Suprapubic skin (tissue), 4 donors: ENCODE results near the gene SMCO4.

Source experiments
- CTCF ChIP-seq, 2 donors: fragments of 200-600 bp in 1 of 2; fragments of 450-650 bp in 1 of 2; sonication (generic) in 1 of 2; IDR thresholded peaks; one replicate each; pipeline ENCODE4 v1.5.1; 2016 to 2019; ENCODE audit warnings: antibody characterized with exemption in 2 of 2, mild to moderate bottlenecking in 1 of 2, moderate library complexity in 1 of 2
- EP300 ChIP-seq: sonication (generic); formaldehyde crosslinking; IDR thresholded peaks from one replicate; pipeline ENCODE4 v1.6.1; 2017; ENCODE audit warnings: antibody characterized with exemption
- POLR2A ChIP-seq, 2 donors: fragments of 450-650 bp; IDR thresholded peaks; one replicate each; pipeline ENCODE4 v1.6.1; 2017; ENCODE audit warnings: antibody characterized with exemption in 2 of 2, mild to moderate bottlenecking in 2 of 2, moderate library complexity in 2 of 2
- POLR2AphosphoS5 ChIP-seq, 3 donors: sonication (generic); formaldehyde crosslinking; IDR thresholded peaks; one replicate each; pipeline ENCODE4 v1.6.1; 2017; ENCODE audit warnings: antibody characterized with exemption in 3 of 3

GRCh38 chr11:93514712-93515111, 28.5 kb downstream of the SMCO4 start:
- TF ChIP-seq POLR2A (IDR thresholded peaks at IDR 0.05) (no peak), CTCF (IDR thresholded peaks at IDR 0.05) (no peak), POLR2AphosphoS5 (IDR thresholded peaks at IDR 0.05) (no peak), EP300 (no peak)
